Measurements from ENCODE around the gene DLGAP3.

The DLGAP3 gene

GRCh38 chr1:34917017-34917416 is 12.4 kb downstream of the DLGAP3 start:
- TF ChIP-seq CTCF (conservative IDR thresholded peaks at IDR 0.05), result no peak
- no peak overlapping the region for H3K27ac ChIP-seq

- no peak for TF ChIP-seq CTCF (conservative IDR thresholded peaks at IDR 0.05)
- no peak overlapping the region for H3K27ac ChIP-seq
Measured at GRCh38 chr1:34916104-34916503, 13.3 kb downstream of the DLGAP3 start.

DNA sequence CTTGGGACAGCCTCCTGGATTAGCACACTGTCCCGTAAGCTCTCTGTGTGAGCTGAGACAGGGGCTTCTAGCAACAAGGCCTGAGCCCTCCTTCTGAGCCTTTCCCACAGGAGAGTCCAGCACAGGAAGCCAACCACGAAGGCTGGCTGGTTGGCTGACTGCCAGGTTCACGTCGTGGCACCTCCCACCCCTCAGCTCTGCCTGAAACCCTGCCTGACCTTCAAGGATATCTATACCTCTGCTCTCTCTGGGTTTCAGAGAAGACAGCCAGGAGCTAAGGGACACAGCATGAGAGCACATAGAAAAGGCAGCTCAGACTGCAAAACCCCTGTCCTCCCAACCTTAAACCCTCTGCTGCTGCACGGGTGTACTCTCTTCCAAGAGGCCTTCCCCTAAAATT is 13.9 kb downstream of the DLGAP3 start:
- TF ChIP-seq CTCF (conservative IDR thresholded peaks at IDR 0.05), result no peak
- no peak overlapping the region for H3K27ac ChIP-seq

- no peak overlapping the region for H3K27ac ChIP-seq
- TF ChIP-seq CTCF (conservative IDR thresholded peaks at IDR 0.05), result no peak
Measured at GRCh38 chr1:34914958-34915357, 14.5 kb downstream of the DLGAP3 start.

- no peak for TF ChIP-seq CTCF (conservative IDR thresholded peaks at IDR 0.05)
Measured at GRCh38 chr1:34911465-34911864, 18.0 kb downstream of the DLGAP3 start.

DNA sequence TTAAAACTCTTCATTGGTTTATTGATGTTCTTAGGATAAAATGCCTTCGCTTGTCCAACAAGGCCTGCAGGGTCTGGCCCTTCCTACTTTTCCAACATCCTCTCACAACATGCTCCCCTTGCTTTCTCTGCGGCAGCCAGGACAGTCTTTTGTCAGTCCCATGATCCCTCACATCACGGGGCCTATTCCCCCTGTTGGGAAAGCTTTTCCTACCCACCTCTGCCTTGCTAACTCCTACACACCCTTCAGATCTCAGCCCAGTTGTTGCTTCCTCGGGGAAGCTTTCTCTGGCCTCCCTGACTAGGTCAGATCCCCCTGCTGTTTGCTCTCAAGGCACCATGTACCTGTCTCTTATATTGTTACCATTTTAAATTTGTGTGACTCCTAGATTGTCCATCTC is 19.0 kb downstream of the DLGAP3 start:
- no peak overlapping the region for H3K27ac ChIP-seq
- no peak for TF ChIP-seq CTCF (conservative IDR thresholded peaks at IDR 0.05)

More at GRCh38 chr1:34911465-34911864, 18.0 kb downstream of the DLGAP3 start:
- no peak overlapping the region for H3K27ac ChIP-seq

DNA sequence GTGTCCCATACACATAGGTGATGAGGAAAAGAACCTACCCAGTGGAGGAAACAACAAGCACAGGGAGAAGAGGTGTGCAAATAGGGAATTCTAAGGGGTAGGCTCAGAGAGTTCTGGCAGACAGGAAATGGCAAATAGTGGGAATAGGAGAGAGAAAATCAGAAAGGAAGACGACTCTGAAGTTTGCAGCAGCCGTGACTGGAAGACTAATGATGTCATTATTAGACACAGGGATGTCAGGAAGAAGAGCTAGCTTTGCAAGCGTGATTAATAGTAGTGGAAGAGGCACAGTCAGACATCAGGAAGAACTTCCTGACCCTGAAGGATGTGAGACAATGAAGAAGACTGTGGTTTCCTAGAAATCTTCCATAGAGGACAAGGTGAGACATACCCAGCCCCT is 21.1 kb downstream of the DLGAP3 start:
- H3K27ac ChIP-seq, result no peak overlapping the region
- no peak for TF ChIP-seq CTCF (conservative IDR thresholded peaks at IDR 0.05)
